HEK293T (cell line): ENCODE data around the gene SLC44A3.
A peak's percentile ranks its signal among the peaks of the same experiment; 100 is the strongest.

Experiments
- CTCF ChIA-PET: fragments of 350-600 bp; formaldehyde crosslinking; extraction: SDS; loops from one replicate; lab custom pipeline; 2021; ENCODE audit warnings: antibody characterized with exemption, inconsistent platforms; lab: Yijun Ruan, JAX
- POLR2A ChIA-PET: fragments of 350-600 bp; formaldehyde crosslinking; extraction: SDS; loops from one replicate; lab custom pipeline; 2020; ENCODE audit warnings: antibody characterized with exemption, inconsistent platforms; lab: Yijun Ruan, JAX
- DNase-seq: peaks from one replicate; pipeline ENCODE4 v3.0.0; 2012; ENCODE audit warnings: mixed read lengths; ENCODE audit errors: extremely low spot score
- ARNT ChIP-seq: fragments of 450-650 bp; IDR thresholded peaks from 2 replicates; pipeline ENCODE4 v1.6.1; 2017; ENCODE audit warnings: mild to moderate bottlenecking
- BHLHE40 ChIP-seq: fragments of 450-650 bp; IDR thresholded peaks from 2 replicates; pipeline ENCODE4 v1.6.1; 2016; ENCODE audit warnings: mild to moderate bottlenecking, moderate library complexity, borderline replicate concordance
- CTBP1 ChIP-seq: fragments of 450-650 bp; IDR thresholded peaks from 2 replicates; pipeline ENCODE4 v1.6.1; 2016; ENCODE audit warnings: borderline replicate concordance
- ELF4 ChIP-seq: fragments of 450-650 bp; IDR thresholded peaks from 2 replicates; pipeline ENCODE4 v1.6.1; 2017; ENCODE audit warnings: antibody characterized with exemption
- FOXA1 ChIP-seq: fragments of 450-650 bp; IDR thresholded peaks from 2 replicates; pipeline ENCODE4 v1.6.1; 2016; ENCODE audit warnings: mild to moderate bottlenecking
- FOXK2 ChIP-seq: fragments of 450-650 bp; IDR thresholded peaks from 2 replicates; pipeline ENCODE4 v1.6.1; 2016; ENCODE audit warnings: mild to moderate bottlenecking
- FOXM1 ChIP-seq: fragments of 450-650 bp; IDR thresholded peaks from 2 replicates; pipeline ENCODE4 v1.6.1; 2017; ENCODE audit warnings: mild to moderate bottlenecking, borderline replicate concordance
- HDGF ChIP-seq: fragments of 450-650 bp; IDR thresholded peaks from 2 replicates; pipeline ENCODE4 v1.6.1; 2017; ENCODE audit warnings: antibody characterized with exemption, borderline replicate concordance
- L3MBTL2 ChIP-seq: fragments of 450-650 bp; conservative IDR thresholded peaks from 2 replicates; pipeline ENCODE4 v1.6.1; 2016; ENCODE audit warnings: mild to moderate bottlenecking
- LEF1 ChIP-seq: fragments of 450-650 bp; IDR thresholded peaks from 2 replicates; pipeline ENCODE4 v1.6.1; 2017; ENCODE audit warnings: mild to moderate bottlenecking, borderline replicate concordance
- NFRKB ChIP-seq: fragments of 450-650 bp; IDR thresholded peaks from 2 replicates; pipeline ENCODE4 v1.6.1; 2016; ENCODE audit warnings: mild to moderate bottlenecking, moderate library complexity
- SP1 ChIP-seq: fragments of 450-650 bp; IDR thresholded peaks from 2 replicates; pipeline ENCODE4 v1.6.1; 2017
- SUZ12 ChIP-seq: fragments of 450-650 bp; IDR thresholded peaks from 2 replicates; pipeline ENCODE4 v1.6.1; 2016; ENCODE audit warnings: mild to moderate bottlenecking
- TARDBP ChIP-seq: fragments of 450-650 bp; IDR thresholded peaks from 2 replicates; pipeline ENCODE4 v1.6.1; 2016
- ZNF384 ChIP-seq: fragments of 450-650 bp; IDR thresholded peaks from 2 replicates; pipeline ENCODE4 v1.6.1; 2016
- TF ChIP-seq, protein P1 (sequence below): fragments of 450-650 bp; IDR thresholded peaks from 2 replicates; pipeline ENCODE4 v1.6.1; 2016

The SLC44A3 gene

DNA sequence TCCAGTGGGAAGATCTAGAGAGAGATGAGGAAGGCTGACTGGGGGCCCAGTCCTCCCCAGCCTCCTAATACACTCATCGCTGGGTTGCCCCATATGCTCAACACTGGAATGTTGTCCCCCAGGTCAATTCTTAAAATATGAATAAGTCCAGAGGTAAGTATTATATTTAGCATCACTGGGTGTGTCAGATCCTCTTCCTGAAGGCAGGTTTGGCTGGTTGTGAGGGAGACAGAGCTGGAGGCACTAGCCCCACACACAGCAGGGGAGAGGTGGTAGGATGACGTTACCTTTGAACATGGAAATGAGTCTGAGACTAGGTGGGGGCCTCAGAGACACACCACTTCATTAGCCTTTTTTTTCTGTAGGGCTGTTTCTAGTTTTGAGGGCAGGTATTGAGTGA, 42.6 kb downstream of the SLC44A3 start:
- DNase-seq, result no peak
- ChIA-PET POLR2A (no interaction called here), CTCF (no interaction called here)
- TF ChIP-seq SUZ12 (no peak), ELF4 (no peak), CTBP1 (no peak), FOXA1 (no peak)
- TF ChIP-seq, protein P1, sequence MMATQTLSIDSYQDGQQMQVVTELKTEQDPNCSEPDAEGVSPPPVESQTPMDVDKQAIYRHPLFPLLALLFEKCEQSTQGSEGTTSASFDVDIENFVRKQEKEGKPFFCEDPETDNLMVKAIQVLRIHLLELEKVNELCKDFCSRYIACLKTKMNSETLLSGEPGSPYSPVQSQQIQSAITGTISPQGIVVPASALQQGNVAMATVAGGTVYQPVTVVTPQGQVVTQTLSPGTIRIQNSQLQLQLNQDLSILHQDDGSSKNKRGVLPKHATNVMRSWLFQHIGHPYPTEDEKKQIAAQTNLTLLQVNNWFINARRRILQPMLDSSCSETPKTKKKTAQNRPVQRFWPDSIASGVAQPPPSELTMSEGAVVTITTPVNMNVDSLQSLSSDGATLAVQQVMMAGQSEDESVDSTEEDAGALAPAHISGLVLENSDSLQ, result no peak

DNA sequence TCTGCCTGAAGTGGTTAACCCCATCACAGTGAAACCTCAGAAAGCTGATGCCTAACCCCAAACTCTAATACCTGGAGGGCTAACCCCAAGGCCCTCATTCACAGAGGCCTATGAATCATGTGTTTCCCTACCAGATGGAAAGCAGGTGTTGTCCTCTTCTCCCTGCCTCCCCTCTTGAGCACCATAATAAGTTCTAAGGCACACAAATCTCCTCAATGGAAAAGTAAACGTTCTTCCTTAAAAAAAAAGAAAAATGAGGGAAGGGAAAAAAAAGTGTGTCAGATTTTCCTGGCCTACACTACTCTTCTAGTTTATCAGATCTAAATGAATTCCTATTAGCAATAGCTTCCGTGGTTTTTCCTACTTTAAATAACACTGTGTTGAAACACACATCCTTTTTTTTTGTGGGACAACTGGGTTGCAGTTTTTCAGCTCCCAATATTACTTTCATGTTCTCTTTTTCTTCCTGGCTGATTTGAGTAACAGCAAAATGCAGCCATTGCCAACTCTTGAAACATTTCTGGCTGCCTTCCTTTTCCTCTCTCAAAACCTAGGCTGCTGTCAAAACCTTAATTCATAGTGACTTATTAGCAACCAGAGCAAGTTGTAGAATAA, 43.2 kb downstream of the SLC44A3 start:
- CTCF ChIA-PET, result interaction anchor here (0.6 to 2.2 kb wide), 3 partner anchors 9 to 371 kb away, joined by 3 to 16 read pairs (median 3); partner anchors contain the start of gene RWDD3
- no peak for TF ChIP-seq BHLHE40
- DNase-seq, result no peak
- POLR2A ChIA-PET, result interaction anchor here (1.8 kb wide), 1 partner anchor 10 kb away, joined by 5 read pairs; no protein-coding TSS in a partner anchor

DNA sequence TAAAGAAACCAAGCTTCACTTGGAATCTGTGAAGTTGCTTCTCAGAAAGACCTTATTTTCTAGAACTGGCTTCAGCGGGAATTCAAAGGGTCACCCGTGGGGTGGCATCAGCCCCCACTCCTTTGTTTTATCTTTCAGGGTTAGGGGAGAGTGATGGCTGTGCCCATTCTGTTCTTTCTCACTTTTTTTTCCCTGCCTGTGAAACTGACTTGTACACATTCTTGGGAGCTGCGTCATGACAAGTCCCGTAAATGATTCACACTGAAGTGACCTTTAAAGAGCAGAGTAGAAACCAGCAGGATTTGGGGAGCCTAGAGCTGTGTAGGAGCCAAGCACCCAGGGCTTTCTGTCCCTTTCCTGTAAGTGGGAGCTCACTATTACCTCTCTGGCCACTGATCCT, 43.8 kb downstream of the SLC44A3 start:
- no peak for DNase-seq
- TF ChIP-seq FOXM1 (no peak), SUZ12 (no peak), CTBP1 (no peak), BHLHE40 (no peak), TARDBP (no peak), LEF1 (no peak), ELF4 (no peak), FOXA1 (no peak), NFRKB (no peak), HDGF (no peak), SP1 (no peak), L3MBTL2 (no peak), FOXK2 (no peak), ZNF384 (no peak), ARNT (no peak)
- TF ChIP-seq, protein P1, result no peak
- ChIA-PET POLR2A (interaction anchor here (1.2 to 1.8 kb wide), 2 partner anchors 9 to 37 kb away, joined by 3 to 5 read pairs; no protein-coding TSS in a partner anchor), CTCF (interaction anchor here (0.6 to 2.2 kb wide), 4 partner anchors 10 to 370 kb away, joined by 3 to 16 read pairs (median 4); partner anchors contain the start of gene RWDD3)

DNA sequence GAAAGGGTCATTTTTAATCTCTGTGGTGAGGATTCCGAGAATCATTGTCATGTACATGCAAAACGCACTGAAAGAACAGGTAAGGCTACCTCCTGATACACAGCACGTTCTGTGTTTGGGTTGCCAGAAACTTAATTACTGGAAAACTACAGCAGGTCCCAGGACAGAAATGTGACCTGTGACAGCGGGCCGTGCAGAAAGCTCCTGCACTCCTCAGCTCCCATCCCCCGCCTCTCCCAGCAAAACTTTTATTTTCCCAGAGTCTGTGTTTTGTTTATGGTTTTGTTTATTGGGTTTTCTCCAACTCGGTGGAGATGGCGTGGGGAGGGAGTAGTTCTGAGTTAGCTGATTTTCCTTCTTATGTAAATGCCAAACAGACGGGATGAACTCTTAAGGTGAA, 44.7 kb downstream of the SLC44A3 start:
- CTCF ChIA-PET, result interaction anchor here (1.1 to 2.2 kb wide), 4 partner anchors 10 to 369 kb away, joined by 3 to 16 read pairs (median 4); partner anchors contain the start of gene RWDD3
- POLR2A ChIA-PET, result interaction anchor here (1.2 to 1.8 kb wide), 2 partner anchors 8 to 37 kb away, joined by 3 to 5 read pairs; no protein-coding TSS in a partner anchor
- no peak for DNase-seq
- no peak for TF ChIP-seq FOXK2
- TF ChIP-seq L3MBTL2, result no peak
- no peak for TF ChIP-seq CTBP1
- TF ChIP-seq ELF4, result no peak
- TF ChIP-seq LEF1, result no peak
- no peak for TF ChIP-seq SP1
- no peak for TF ChIP-seq FOXM1
- TF ChIP-seq TARDBP, result no peak
- TF ChIP-seq ZNF384, result no peak
- TF ChIP-seq ARNT, result no peak
- TF ChIP-seq NFRKB, result no peak
- TF ChIP-seq BHLHE40, result no peak
- no peak for TF ChIP-seq HDGF

DNA sequence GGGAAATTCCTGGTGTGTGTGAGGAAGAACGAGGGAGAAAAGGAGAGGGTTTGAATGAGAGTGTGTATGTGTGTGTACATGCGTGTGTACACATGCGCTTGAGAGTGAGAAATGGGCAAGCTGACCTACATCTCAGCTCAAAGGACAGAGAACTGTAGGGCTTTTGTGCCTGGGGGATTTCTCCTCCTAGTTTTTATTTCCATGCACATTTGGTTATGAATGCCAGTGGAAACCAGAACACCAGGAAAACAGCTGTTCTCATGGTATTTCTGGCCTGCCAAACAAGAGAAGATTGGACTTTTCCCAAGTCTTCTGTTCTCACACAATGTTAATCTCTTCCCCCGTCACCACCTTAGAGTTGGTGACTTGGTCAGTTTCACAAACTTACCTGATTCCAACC, 45.2 kb downstream of the SLC44A3 start:
- CTCF ChIA-PET, result interaction anchor here (1.0 to 2.2 kb wide), 4 partner anchors 11 to 176 kb away, joined by 3 to 16 read pairs (median 4); no protein-coding TSS in a partner anchor
- TF ChIP-seq TARDBP (no peak), FOXA1 (no peak), FOXM1 (no peak), BHLHE40 (no peak), CTBP1 (no peak), ARNT (no peak), L3MBTL2 (no peak), ELF4 (no peak), NFRKB (no peak), HDGF (no peak), SUZ12 (no peak), FOXK2 (no peak), SP1 (no peak), ZNF384 (no peak)
- TF ChIP-seq, protein P1, result no peak
- POLR2A ChIA-PET, result interaction anchor here (1.8 kb wide), 1 partner anchor 8 kb away, joined by 5 read pairs; no protein-coding TSS in a partner anchor
- no peak for DNase-seq

DNA sequence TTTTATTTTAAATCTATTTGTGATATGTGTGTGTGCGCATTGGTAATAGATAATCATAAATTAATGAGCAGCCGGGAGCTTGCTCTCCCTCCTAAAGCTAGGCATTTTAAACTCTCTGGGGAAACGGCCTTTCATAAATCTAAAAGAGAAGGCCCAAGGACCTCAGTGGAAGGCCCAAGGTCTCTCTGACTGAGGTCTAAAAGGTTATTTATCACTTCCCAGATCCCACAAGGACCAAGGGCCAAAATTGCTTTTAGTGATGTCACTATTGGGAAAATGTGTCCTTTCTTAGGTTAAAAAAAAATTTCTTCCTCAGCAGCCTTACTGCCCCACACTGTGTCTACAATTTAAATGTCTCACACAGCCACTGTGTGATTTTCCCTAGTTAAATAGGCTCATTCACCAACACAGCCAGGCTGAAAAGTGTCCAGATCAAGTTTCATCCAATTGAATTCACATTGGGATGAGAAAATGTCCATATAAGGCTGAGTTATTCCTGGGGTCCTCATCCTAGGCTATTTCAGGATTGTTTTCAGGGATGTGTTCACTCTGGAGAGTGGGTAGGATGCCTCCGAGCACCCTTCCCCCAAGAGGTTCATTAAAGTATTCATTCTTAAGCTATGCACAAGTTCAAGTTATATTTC, 46.1 kb downstream of the SLC44A3 start:
- ChIA-PET POLR2A (no interaction called here), CTCF (interaction anchor here (0.7 to 1.4 kb wide), 4 partner anchors 12 to 383 kb away, joined by 3 to 4 read pairs (median 4); no protein-coding TSS in a partner anchor)
- TF ChIP-seq FOXM1 (no peak), TARDBP (no peak), ZNF384 (no peak), L3MBTL2 (no peak), SP1 (no peak), SUZ12 (no peak), ARNT (no peak), LEF1 (no peak), ELF4 (no peak), FOXK2 (no peak), CTBP1 (no peak), HDGF (no peak), FOXA1 (no peak), NFRKB (no peak)
- TF ChIP-seq, protein P1, result no peak
- peak; percentile 26 for DNase-seq
